Right renal cortex interstitium (tissue), 3 donors: ENCODE data around the gene LYST. TPM values are rescaled to one million over a fixed set of nuclear protein-coding genes. Genes with fewer than 3 reads are reported as not detected.
"Not testable (repeated sequence)": the region's sequence is repeated elsewhere in the genome, so short reads cannot be mapped to it uniquely, and the experiment has no call there.

Experiments
- DNase-seq, 3 donors: peaks; one replicate each; pipeline ENCODE4 v3.0.0-alpha.2; 2013; ENCODE audit warnings: low read depth in 3 of 3, low spot score in 2 of 3
- polyA plus RNA-seq, 3 donors: library from polyadenylated mRNA; unstranded; fragments of 120-200 nt; gene quantifications; one replicate each; pipeline ENCODE4 v1.2.1, GENCODE V29; 2013; ENCODE audit not compliant: insufficient read length in 3 of 3

The LYST gene
- polyA plus RNA-seq, 3 donors: 11.8 to 13.8 (median 13.2) TPM

DNA sequence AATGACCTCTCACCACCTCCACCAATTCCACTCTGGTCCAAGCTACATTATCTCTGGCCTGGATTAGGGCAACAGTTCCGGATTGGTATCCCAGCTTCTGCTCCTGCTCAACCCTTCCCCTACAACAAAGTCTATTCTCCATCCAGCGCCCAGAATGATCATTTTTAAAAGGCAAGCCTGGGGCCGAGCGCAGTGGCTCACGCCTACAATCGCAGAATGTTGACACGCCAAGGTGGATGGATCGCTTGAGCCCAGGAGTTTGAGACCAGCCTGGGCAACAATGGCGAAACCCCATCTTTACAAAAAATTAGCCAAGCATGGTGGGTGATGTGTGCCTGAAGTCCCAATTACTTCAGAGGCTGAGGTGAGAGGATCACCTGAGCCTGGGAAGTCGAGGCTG, 2.2 kb downstream of the LYST start:
- DNase-seq: no peak

- DNase-seq: no peak
Measured at GRCh38 chr1:235863699-235864093, 3.0 kb downstream of the LYST start.

DNA sequence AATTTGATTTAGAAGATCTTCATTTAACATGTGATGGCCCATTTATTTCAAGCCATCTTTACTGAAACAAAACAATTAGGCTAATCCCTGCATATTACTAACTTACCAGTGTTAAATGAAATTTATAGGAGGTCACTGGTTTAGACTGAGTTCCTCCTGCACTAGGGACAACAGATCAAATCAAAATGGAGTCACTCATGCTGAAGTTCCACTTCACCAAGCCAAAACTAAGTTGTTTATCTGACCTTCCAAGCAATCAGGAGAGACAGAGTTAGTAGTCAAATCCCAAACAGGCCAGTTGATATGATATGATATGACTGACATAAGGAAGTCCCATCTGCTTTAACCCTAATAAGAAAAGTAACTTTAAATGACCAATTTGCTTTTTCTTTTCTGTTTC, 4.8 kb downstream of the LYST start:
- DNase-seq: no peak

- no peak for DNase-seq
Measured at GRCh38 chr1:235860829-235861228, 5.9 kb downstream of the LYST start.

DNA sequence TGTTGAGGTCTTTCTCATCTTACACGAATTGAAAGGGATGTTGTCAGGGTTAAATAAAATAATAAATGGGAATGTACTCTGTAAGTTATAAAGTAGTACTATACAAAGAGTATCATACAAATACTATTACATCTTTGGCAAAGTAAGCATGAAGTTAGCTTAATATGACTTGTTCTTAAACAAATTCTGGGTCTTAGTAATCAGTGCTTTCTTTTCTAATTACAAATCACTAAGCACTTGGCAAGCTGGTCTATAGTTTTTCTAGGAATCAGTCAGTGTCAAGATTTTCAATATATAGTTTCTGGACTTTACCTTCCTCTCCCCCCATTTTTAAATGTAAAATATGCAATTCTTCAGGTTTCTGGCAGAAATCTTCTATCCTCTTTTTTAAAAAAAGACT, 6.9 kb downstream of the LYST start:
- no peak for DNase-seq

GRCh38 chr1:235858766-235859165, 7.9 kb downstream of the LYST start:
- DNase-seq: no peak

GRCh38 chr1:235857756-235858155, 8.9 kb downstream of the LYST start:
- DNase-seq: no peak

DNA sequence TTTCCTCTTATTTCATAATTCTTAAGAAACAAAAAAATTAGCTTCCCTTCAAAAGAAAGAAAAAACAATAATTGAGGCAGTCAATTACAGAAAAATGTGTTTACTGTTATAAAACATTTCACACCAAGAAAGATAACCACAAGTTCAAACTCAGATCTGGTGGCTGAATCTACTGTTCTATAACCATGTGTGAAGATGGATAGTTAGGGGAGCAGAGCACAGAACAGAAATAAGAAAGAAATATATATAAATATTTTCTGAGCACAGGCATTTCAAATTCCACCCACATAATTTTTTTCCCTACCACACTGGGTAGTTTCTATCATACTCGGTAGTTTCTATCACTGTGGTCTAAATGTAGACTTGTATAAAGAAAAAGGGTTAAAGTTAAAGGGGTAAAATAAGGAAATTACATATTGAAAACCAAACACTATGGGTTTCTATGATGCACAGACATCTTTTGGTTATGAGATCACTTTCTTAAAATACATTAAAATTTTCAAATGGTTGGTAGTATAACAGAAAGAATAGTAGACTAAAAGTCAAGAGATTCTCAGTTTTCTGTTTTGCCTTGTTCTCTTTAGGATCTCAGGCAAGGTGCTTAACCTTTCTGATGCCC, 10.8 kb downstream of the LYST start:
- no peak for DNase-seq

DNA sequence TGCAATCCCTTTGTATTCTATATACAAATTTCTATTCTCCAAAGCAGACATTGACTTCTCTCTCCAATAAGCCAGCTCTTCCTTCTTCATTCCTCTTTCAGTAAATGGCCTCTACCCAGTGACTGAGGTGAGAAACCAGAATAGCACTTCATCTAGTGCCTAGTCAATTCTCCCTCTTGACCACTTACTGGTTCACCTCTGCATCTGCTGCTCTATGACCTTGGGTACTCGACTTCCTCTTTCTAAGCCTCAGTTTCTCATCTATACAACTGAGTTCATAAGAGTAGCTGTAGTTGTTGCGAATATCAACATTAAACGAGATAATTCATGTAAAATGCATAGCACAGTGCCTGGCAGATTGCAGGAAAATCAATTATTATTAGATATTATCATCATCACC, 12.4 kb downstream of the LYST start:
- DNase-seq: no peak

DNA sequence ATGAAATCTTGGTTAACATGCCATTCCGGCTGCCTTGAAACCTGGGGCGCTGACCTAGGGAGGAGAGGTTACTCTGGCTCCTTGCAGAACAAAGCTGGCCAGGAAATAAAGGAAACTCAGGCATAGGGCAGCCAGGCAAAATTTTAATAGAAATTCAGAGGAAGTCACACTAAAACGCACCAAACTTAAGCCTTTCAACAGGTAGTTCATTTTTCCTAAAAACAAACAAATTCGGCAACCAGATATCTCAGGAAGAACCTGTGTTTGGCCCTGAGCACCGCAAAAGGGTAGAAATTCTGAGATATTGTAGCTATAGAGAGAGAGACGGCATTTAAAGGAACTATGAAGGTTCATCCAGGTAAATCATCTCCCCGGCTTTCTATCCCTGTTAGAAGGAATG, 13.1 kb downstream of the LYST start:
- no peak for DNase-seq

DNA sequence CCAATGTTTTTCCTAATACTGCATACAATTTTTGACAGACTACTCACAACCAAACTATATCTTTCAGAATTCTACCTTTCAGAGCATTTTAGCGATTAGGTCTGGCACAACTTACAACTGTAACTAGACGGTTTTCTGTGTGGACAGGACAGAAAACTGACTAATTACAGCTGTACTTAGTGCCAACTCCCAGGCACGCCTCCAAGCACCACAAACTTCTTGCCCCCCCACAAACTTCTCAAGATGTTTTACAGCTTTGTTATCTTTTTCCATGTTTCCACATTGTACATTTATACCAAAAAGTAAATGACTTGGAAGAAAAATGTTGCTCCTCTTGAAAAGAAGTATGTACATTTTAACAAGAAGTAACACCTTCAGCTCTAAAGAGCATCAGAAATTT, 13.8 kb downstream of the LYST start:
- no peak for DNase-seq

GRCh38 chr1:235851939-235852338, 14.8 kb downstream of the LYST start:
- no peak for DNase-seq

DNA sequence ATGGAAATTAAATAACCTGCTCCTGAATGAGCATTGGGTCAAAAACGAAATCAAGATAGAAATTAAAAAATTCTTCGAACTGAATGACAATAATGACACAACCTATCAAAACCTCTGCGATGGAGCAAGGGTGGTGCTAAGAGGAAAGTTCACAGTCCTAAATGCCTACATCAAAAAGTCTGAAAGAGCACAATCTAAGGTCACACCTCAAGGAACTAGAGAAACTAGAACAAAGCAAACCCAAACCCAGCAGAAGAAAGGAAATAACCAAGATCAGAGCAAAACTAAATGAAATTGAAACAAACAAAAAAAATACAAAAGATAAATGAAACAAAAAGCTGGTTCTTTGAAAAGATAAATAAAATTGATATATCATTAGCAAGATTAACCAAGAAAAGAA, 18.5 kb downstream of the LYST start:
- DNase-seq: not testable (repeated sequence)

DNA sequence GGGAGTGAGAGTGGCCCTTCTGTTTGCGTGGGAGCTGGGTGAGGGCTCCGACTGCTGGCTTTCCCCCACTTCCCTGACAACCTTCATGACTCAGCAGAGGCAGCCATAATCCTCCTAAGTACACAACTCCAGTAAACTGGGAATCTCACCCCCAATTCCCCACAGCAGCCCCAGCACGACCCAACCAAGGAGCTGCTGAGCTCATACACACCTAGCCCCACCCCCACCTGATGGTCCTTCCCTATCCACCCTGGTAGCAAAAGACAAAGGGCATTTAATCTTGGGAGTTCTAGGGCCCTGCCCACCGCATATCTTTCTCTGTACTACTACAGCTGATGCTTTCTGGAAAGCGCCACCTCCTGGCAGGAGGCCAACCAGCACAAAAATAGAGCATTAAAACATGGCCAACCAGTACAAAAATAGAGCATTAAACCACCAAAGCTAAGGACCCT, 21.0 kb downstream of the LYST start:
- DNase-seq: not testable (repeated sequence)

GRCh38 chr1:235844776-235845175, 21.9 kb downstream of the LYST start:
- no peak for DNase-seq

DNA sequence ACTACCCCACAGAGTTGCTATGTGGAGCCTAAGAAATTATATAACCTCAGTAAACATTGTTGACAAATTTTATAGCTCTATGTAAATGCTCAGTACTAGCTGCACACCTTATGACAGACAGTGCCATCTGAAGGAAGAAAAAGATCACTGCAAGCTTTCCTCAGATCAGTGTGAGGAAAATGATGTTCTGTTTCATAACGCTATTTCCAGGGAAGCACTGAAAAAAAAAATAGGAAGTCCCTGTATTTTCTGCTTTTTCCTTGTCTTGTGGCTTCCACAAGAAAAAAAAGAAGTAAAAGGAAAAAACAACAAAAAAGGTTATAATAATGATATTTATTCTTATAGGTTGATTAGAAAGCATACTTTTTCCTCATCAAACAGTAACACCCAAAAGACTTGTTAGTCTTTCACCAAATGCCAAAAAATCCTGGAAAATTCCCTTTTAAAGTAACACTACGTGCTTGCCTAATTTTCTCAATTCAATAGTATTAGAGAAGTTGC, 23.2 kb downstream of the LYST start:
- no peak for DNase-seq

- no peak for DNase-seq
Measured at GRCh38 chr1:235841938-235842545, 24.7 kb downstream of the LYST start.

- no peak for DNase-seq
Measured at GRCh38 chr1:235838021-235838420, 28.7 kb downstream of the LYST start.

DNA sequence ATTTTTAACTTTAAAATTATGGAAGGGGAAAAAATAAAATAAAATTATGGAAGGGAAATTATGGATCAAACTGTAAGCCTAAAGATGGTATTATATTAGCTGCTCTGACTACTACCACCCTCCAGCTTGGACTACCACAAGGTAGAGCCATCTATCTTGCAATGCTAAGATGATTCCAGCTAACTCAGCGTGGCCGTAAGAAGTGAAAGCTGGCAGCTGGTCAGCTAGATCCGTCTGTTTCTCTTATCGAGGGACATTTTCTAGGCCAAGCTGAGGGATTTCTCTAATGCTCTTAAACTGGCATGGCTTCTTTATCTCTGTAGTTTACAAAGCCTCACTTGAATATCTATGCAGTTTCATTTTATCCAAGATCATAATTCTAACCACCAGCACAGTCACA, 31.5 kb downstream of the LYST start:
- DNase-seq: no peak

- DNase-seq: no peak
Measured at GRCh38 chr1:235834620-235835019, 32.1 kb downstream of the LYST start.

DNA sequence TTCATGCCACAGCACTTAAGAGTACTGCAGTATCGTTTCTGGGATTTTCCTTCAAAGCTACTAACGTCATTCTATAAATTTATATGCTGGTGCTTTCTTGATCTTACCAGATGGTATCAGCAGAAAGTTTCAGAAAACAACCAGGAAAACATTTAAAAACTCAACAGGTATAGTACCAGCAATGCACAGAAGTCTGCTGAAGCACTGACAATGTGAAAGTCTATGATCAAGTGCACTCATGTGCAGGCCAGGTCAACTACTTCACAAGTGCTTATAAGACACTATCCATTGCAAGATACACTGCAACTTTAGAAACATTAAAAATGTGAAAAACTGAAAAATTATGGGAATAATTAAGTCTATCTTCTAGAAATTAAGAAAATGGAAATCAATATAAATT, 34.7 kb downstream of the LYST start:
- DNase-seq: no peak

- DNase-seq: no peak
Measured at GRCh38 chr1:235831148-235831547, 35.6 kb downstream of the LYST start.
